Psoas muscle (tissue), 7 donors: ENCODE measurements around the gene VPS13A. TPM values are rescaled to one million over a fixed set of nuclear protein-coding genes. Genes with fewer than 3 reads are reported as not detected.

Experiments
- polyA plus RNA-seq, 3 donors: library from polyadenylated mRNA; stranded (reverse); fragments of 200-250 nt; gene quantifications; one replicate each; pipeline ENCODE4 v1.2.3, GENCODE V29; 2013
- total RNA-seq, 4 donors: library from RNA; stranded (reverse); fragmentation: NEBNext Ultra II Directional in 2 of 4; extraction: Animal tissue kit (Norgen Biotek cat#: 25700) in 2 of 4; gene quantifications; one replicate each; pipeline versions ENCODE4 v1.2.1 to v1.2.4, GENCODE V29; 2021 to 2023
- donor health status: healthy with polysubstance abuse.
- donor health status: DM: no; HTN: no; CAD: no; lungs with moderate emphysema.
- donor health status: Bipolar disorder and iron deficiency.
- donor health status: healthy.
- donor health status: DM: no; HTN: no; CAD: no.
- donor health status: DM: no; HTN: no; CAD: no.
- donor health status: DM: yes; HTN: yes; CAD: no.

Gene VPS13A
- total and polyA plus RNA-seq, 7 donors: 3.3 to 27.0 (median 19.4) TPM

Other genes starting within 250 kb of the VPS13A start
- gene FOXB2, start 157.9 kb upstream of the VPS13A start, total RNA-seq: under 1 TPM in 1 of 4 donors, not detected in 3; 0.18 TPM
- gene FOXB2, start 157.9 kb upstream of the VPS13A start, polyA plus RNA-seq: not detected